ENCODE data around the gene TNPO1.
"Not testable (repeated sequence)": the region's sequence is repeated elsewhere in the genome, so short reads cannot be mapped to it uniquely, and the experiment has no call there.

DNA sequence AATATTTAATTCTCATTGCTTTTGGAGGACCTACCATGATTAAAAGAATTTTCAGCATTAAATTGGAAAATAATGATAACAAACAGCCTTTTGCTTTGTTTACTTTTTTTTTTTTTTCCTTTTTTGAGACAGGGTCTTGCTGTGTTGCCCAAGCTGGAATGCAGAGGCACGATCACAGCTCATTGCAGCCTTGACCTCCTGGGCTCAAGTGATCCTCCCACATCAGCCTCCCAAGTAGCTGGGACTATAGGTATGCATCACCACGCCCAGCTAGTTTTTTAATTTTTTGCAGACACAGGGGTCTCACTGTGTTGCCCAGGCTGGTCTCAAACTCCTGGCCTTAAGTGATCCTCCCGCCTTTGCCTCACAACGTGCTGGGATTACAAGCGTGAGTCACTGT, 23.8 kb upstream of the TNPO1 start:
- TF ChIP-seq, protein P1, sequence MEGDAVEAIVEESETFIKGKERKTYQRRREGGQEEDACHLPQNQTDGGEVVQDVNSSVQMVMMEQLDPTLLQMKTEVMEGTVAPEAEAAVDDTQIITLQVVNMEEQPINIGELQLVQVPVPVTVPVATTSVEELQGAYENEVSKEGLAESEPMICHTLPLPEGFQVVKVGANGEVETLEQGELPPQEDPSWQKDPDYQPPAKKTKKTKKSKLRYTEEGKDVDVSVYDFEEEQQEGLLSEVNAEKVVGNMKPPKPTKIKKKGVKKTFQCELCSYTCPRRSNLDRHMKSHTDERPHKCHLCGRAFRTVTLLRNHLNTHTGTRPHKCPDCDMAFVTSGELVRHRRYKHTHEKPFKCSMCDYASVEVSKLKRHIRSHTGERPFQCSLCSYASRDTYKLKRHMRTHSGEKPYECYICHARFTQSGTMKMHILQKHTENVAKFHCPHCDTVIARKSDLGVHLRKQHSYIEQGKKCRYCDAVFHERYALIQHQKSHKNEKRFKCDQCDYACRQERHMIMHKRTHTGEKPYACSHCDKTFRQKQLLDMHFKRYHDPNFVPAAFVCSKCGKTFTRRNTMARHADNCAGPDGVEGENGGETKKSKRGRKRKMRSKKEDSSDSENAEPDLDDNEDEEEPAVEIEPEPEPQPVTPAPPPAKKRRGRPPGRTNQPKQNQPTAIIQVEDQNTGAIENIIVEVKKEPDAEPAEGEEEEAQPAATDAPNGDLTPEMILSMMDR (conservative IDR thresholded peaks at IDR 0.05 in 1 of 2, IDR thresholded peaks at IDR 0.05 in 1 of 2; ENCODE audit: low read depth in 1 of 2, low read length in 2 of 2) = not testable (repeated sequence)
- TF ChIP-seq EZH2 (IDR thresholded peaks at IDR 0.05; ENCODE audit: low read length, missing control alignments) = not testable (repeated sequence)
